ENCODE results near the gene CNGA3. TPM values are rescaled to one million over a fixed set of nuclear protein-coding genes. Genes with fewer than 3 reads are reported as not detected.

The CNGA3 gene
- total and polyA plus RNA-seq, 2 donors (not counting 1 experiment from before 2014, with no cell fraction given), result under 0.01 TPM; not detected in 1

DNA sequence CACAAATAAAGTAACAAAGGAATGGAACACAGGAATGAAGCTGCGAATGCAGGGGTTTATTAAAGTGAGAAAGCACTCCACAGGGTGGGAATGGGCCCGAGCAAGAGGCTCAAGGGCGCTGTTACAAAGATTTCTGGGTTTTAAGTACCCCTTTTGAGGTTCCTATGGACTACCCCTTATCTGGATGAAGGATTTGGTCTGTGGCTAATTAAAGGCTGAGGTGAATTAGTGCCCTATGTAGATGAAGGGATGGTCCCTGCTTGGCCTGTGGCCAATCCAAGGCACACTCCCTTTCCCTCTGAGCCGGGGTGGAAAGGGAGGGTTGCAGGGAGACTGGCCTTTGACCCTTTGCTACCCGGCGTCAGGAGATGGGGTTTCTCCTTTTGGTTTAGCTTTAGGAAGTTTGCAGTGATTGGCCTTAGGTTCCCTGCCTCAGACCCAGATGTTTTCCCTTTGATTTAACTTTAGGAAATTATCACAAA, 47.5 kb upstream of the CNGA3 start:
- TF ChIP-seq, protein P1, sequence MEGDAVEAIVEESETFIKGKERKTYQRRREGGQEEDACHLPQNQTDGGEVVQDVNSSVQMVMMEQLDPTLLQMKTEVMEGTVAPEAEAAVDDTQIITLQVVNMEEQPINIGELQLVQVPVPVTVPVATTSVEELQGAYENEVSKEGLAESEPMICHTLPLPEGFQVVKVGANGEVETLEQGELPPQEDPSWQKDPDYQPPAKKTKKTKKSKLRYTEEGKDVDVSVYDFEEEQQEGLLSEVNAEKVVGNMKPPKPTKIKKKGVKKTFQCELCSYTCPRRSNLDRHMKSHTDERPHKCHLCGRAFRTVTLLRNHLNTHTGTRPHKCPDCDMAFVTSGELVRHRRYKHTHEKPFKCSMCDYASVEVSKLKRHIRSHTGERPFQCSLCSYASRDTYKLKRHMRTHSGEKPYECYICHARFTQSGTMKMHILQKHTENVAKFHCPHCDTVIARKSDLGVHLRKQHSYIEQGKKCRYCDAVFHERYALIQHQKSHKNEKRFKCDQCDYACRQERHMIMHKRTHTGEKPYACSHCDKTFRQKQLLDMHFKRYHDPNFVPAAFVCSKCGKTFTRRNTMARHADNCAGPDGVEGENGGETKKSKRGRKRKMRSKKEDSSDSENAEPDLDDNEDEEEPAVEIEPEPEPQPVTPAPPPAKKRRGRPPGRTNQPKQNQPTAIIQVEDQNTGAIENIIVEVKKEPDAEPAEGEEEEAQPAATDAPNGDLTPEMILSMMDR (conservative IDR thresholded peaks at IDR 0.05 in 1 of 2, IDR thresholded peaks at IDR 0.05 in 1 of 2; ENCODE audit: low read depth in 1 of 2, low read length in 2 of 2), result no peak
- TF ChIP-seq EZH2 (IDR thresholded peaks at IDR 0.05; ENCODE audit: low read length, missing control alignments), result no peak
- H3K4me2 ChIP-seq (ENCODE audit: extremely low read depth, insufficient read depth, low read length), result no peak overlapping the region
- no peak overlapping the region for H3K4me3 ChIP-seq (replicated peaks in 1 of 4; ENCODE audit: control extremely low read depth in 1 of 4, insufficient read depth in 1 of 4, low read depth in 3 of 4, low read length in 4 of 4)
- no peaks in the 10 kb centered on the region for H4K20me1 ChIP-seq (ENCODE audit: control insufficient read depth, extremely low read depth, insufficient read depth, low read length)
- H3K9me3 ChIP-seq (ENCODE audit: control insufficient read depth, insufficient read depth, low read depth, low read length), result no peaks in the 10 kb centered on the region
- DNase-seq (ENCODE audit: low read depth in 2 of 2), result no peak
- H3K27me3 ChIP-seq (ENCODE audit: control insufficient read depth, insufficient read depth, low read length), result peaks cover 3% of the 10 kb centered on the region
- no peak overlapping the region for H2AFZ ChIP-seq (ENCODE audit: low read length)
- no peak overlapping the region for H3K9ac ChIP-seq (ENCODE audit: insufficient read depth, low read length)
- no peaks in the 10 kb centered on the region for H3K4me1 ChIP-seq (ENCODE audit: control insufficient read depth, extremely low read depth, insufficient read depth, low read length)
- H3K79me2 ChIP-seq (ENCODE audit: control insufficient read depth, insufficient read depth, low read length), result no peaks in the 10 kb centered on the region
- H3K27ac ChIP-seq (ENCODE audit: insufficient read depth, low read length), result no peak overlapping the region
- no peaks in the 10 kb centered on the region for H3K36me3 ChIP-seq (ENCODE audit: control insufficient read depth, insufficient read depth, low read length)

DNA sequence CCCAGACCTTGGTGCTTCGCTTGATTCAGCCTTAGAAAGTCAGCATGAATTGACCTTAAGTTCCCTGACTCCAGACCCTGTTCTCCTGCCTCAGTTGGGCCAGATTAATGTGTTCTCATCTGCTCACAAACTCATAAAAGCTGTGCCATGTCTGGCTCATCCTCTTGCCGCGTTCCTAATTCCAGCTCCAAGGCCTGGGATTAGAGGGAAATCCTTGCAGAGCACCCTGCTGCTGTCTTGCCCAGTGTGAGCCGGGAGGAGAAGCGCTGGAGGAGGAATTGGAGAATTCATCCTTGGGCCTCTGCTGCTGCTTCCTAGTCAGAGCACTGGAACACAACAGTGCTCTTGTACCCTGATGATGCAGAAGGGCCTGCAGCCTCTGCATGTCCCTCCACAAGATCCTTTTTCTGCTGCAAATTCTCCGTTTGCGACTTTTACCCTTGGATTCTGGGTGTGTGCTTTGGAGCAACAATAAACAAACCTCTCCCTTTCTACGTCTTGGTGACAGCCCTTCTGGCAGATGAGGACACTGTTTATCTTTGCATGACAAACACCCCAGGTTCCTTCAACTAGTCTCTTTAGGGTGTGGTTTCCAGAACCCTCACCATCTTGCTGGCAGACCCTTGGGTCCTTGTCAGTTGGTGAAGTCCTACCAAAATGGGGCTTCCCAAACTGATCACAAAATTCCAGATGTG, 46.9 kb upstream of the CNGA3 start:
- H3K9ac ChIP-seq (ENCODE audit: insufficient read depth, low read length), result no peak overlapping the region
- no peaks in the 10 kb centered on the region for H3K36me3 ChIP-seq (ENCODE audit: control insufficient read depth, insufficient read depth, low read length)
- H3K27ac ChIP-seq (ENCODE audit: insufficient read depth, low read length), result no peak overlapping the region
- H2AFZ ChIP-seq (ENCODE audit: low read length), result no peak overlapping the region
- DNase-seq (ENCODE audit: low read depth in 2 of 2), result no peak
- TF ChIP-seq, protein P1 (conservative IDR thresholded peaks at IDR 0.05 in 1 of 2, IDR thresholded peaks at IDR 0.05 in 1 of 2; ENCODE audit: low read depth in 1 of 2, low read length in 2 of 2), result no peak
- no peak for TF ChIP-seq EZH2 (IDR thresholded peaks at IDR 0.05; ENCODE audit: low read length, missing control alignments)
- H3K4me3 ChIP-seq (replicated peaks in 1 of 4; ENCODE audit: control extremely low read depth in 1 of 4, insufficient read depth in 1 of 4, low read depth in 3 of 4, low read length in 4 of 4), result no peak overlapping the region
- H3K79me2 ChIP-seq (ENCODE audit: control insufficient read depth, insufficient read depth, low read length), result no peaks in the 10 kb centered on the region
- peaks cover 3% of the 10 kb centered on the region for H3K27me3 ChIP-seq (ENCODE audit: control insufficient read depth, insufficient read depth, low read length)
- H3K4me2 ChIP-seq (ENCODE audit: extremely low read depth, insufficient read depth, low read length), result no peak overlapping the region
- no peaks in the 10 kb centered on the region for H3K9me3 ChIP-seq (ENCODE audit: control insufficient read depth, insufficient read depth, low read depth, low read length)
- no peaks in the 10 kb centered on the region for H4K20me1 ChIP-seq (ENCODE audit: control insufficient read depth, extremely low read depth, insufficient read depth, low read length)
- H3K4me1 ChIP-seq (ENCODE audit: control insufficient read depth, extremely low read depth, insufficient read depth, low read length), result no peaks in the 10 kb centered on the region

DNA sequence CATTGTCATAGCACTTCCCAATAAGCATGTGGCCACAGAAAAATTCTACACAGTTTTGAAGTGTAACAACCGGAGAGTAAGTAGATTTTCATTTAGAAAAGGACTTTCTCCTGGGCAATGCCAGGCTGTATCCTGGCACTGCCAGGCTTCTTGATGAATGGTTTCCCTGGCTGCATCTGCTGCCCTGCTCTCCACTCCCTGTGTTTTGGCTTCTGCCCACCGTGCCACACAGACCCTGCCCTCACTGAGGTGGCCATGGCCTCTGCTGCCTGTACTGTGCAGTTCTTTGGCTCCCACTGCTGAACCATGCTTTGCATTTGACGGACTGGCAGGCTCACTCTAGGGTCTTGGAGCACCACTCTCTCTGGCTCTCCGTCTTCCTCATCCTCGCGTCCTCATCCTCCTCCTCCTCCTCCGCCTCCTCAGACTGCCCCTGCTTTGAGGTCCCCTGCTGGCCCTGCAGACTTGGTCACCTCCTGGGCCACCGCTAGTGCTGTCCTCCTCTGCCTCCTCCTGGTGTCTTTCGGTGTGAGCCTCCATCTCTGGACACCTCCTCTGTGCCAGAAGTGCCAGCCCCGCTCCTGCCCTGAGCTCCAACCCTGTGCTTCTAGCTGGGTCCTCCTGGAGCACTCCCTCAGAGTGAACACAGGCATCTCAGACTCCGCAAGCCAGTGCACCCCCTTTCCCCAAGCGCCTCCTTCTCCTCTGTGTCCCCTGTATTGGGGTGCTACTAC, 45.9 kb upstream of the CNGA3 start:
- no peak overlapping the region for H3K9ac ChIP-seq (ENCODE audit: insufficient read depth, low read length)
- no peaks in the 10 kb centered on the region for H3K4me1 ChIP-seq (ENCODE audit: control insufficient read depth, extremely low read depth, insufficient read depth, low read length)
- H4K20me1 ChIP-seq (ENCODE audit: control insufficient read depth, extremely low read depth, insufficient read depth, low read length), result no peaks in the 10 kb centered on the region
- TF ChIP-seq EZH2 (IDR thresholded peaks at IDR 0.05; ENCODE audit: low read length, missing control alignments), result no peak
- TF ChIP-seq, protein P1 (conservative IDR thresholded peaks at IDR 0.05 in 1 of 2, IDR thresholded peaks at IDR 0.05 in 1 of 2; ENCODE audit: low read depth in 1 of 2, low read length in 2 of 2), result no peak
- no peaks in the 10 kb centered on the region for H3K36me3 ChIP-seq (ENCODE audit: control insufficient read depth, insufficient read depth, low read length)
- no peak overlapping the region for H3K4me3 ChIP-seq (replicated peaks in 1 of 4; ENCODE audit: control extremely low read depth in 1 of 4, insufficient read depth in 1 of 4, low read depth in 3 of 4, low read length in 4 of 4)
- no peak for DNase-seq (ENCODE audit: low read depth in 2 of 2)
- H3K9me3 ChIP-seq (ENCODE audit: control insufficient read depth, insufficient read depth, low read depth, low read length), result no peaks in the 10 kb centered on the region
- no peaks in the 10 kb centered on the region for H3K79me2 ChIP-seq (ENCODE audit: control insufficient read depth, insufficient read depth, low read length)
- H2AFZ ChIP-seq (ENCODE audit: low read length), result no peak overlapping the region
- H3K27ac ChIP-seq (ENCODE audit: insufficient read depth, low read length), result no peak overlapping the region
- H3K27me3 ChIP-seq (ENCODE audit: control insufficient read depth, insufficient read depth, low read length), result peaks cover 3% of the 10 kb centered on the region
- H3K4me2 ChIP-seq (ENCODE audit: extremely low read depth, insufficient read depth, low read length), result no peak overlapping the region

Data from fibroblast of lung (primary cell).